ENCODE data around the gene ZDHHC6. TPM values are rescaled to one million over a fixed set of nuclear protein-coding genes. Genes with fewer than 3 reads are reported as not detected.

Gene ZDHHC6
- total and polyA plus RNA-seq, 11 donors: 10.0 to 26.1 (median 16.5) TPM

DNA sequence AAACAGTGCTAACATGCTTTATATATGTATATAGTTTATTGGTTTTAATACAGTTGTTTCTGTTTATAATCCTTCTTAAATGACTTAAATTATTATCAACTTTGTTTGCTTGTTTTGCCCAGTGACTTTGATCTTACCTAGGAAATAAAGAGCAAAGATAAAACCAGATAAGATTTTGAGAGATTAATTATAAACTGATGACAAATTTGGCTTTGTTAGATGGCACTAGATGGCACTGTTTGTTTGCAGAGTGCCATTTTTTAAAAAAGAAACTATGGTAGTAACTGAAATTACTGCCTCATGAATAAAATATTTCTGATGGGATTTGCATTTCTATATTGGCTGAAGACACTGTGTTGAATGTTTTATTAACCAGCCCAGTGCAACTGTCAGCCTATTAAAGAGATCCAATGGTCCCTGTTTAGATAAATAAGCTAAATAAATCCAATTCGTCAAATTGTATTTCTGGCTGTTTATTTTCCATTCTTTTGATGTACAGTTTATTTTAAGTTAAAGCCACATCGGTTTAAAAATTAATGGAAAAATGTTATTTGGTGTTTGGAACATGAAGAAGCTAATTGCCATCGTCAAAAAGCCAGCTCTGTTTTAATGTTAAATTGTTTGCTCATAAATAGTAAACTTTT lies 29.0 kb upstream of the ZDHHC6 start:
- Histone ChIP-seq H3K9me3 (no peaks in the 10 kb centered on the region), H3K36me3 (no peaks in the 10 kb centered on the region), H3K27me3 (no peaks in the 10 kb centered on the region), H3K4me3 (no peak overlapping the region), H3K27ac (no peak overlapping the region), H3K4me1 (peaks cover 0 to 10% (median 0%) of the 10 kb centered on the region in 12 donors)
- DNase-seq (no peak), ATAC-seq (no peak)
- 87 to 89% (median 89%) methylated on average over 3 of the region's 3 CpGs for WGBS, 4 donors
- intact Hi-C loops (cut with DNase I): loop anchor here in 7 of 10 donors (5.0 to 10.0 kb wide), 4 partner anchors 247 to 912 kb away; no protein-coding TSS in a partner anchor
- TF ChIP-seq, protein P1, sequence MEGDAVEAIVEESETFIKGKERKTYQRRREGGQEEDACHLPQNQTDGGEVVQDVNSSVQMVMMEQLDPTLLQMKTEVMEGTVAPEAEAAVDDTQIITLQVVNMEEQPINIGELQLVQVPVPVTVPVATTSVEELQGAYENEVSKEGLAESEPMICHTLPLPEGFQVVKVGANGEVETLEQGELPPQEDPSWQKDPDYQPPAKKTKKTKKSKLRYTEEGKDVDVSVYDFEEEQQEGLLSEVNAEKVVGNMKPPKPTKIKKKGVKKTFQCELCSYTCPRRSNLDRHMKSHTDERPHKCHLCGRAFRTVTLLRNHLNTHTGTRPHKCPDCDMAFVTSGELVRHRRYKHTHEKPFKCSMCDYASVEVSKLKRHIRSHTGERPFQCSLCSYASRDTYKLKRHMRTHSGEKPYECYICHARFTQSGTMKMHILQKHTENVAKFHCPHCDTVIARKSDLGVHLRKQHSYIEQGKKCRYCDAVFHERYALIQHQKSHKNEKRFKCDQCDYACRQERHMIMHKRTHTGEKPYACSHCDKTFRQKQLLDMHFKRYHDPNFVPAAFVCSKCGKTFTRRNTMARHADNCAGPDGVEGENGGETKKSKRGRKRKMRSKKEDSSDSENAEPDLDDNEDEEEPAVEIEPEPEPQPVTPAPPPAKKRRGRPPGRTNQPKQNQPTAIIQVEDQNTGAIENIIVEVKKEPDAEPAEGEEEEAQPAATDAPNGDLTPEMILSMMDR (IDR thresholded peaks at IDR 0.05): peak in 11 of 12 donors; percentile 6 to 52 (median 28)
- no peak for TF ChIP-seq POLR2A (IDR thresholded peaks at IDR 0.05)

DNA sequence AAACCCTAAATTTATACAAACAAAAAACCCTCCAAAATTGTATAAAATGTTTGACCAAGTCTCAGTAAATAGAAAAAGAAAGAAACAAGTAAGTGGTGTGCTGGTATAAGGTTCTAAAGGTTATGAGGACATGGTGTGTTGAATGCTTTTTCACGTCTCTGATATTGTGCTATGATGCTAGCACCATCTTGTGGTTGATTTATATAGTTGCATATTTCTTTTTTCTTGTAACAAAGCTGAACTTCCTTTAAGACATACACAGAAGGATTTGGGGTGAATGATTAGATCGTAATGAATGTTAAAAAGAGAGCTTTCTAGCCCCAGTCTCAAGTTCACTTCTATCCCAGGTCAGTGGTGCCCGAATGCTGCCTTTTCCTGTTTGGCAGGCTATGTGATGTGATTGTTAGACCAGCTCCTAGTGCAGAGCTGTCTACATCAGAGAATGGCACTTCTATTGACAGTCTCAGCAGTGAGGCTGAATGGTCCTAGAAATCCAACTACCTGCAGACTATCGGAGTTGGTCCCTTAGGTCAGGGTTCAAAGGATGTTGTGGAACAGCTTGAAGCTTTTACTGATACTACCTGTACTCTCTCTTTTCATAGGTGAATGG lies 25.3 kb upstream of the ZDHHC6 start:
- no peaks in the 10 kb centered on the region for H3K27me3 ChIP-seq
- peak; percentile 17 to 63 (median 56) for ATAC-seq
- TF ChIP-seq, protein P1 (IDR thresholded peaks at IDR 0.05): peak; percentile 60 to 81 (median 70)
- TF ChIP-seq POLR2A (IDR thresholded peaks at IDR 0.05): no peak
- no peak for DNase-seq
- H3K9me3 ChIP-seq: no peaks in the 10 kb centered on the region
- peaks cover 0 to 10% (median 0%) of the 10 kb centered on the region in 12 donors for H3K4me1 ChIP-seq
- H3K36me3 ChIP-seq: peaks cover 0 to 27% (median 16%) of the 10 kb centered on the region in 9 donors
- 24 to 34% (median 26%) methylated on average over 4 of the region's 4 CpGs for WGBS, 4 donors
- no peak overlapping the region for H3K4me3 ChIP-seq
- intact Hi-C loops (cut with DNase I): loop anchor here in 8 of 10 donors (2.0 to 10.0 kb wide), 3 partner anchors 913 to 915 kb away; no protein-coding TSS in a partner anchor
- no peak overlapping the region for H3K27ac ChIP-seq

GRCh38 chr10:112467541-112468075 lies 20.9 kb upstream of the ZDHHC6 start:
- DNase-seq (no peak), ATAC-seq (no peak)
- H3K4me1 ChIP-seq: peaks cover 0 to 10% (median 0%) of the 10 kb centered on the region in 12 donors
- H3K27ac ChIP-seq: no peak overlapping the region
- peaks cover 0 to 57% (median 43%) of the 10 kb centered on the region in 9 donors for H3K36me3 ChIP-seq
- intact Hi-C loops (cut with DNase I): no loop called here
- H3K9me3 ChIP-seq: no peaks in the 10 kb centered on the region
- H3K4me3 ChIP-seq: no peak overlapping the region
- 93 to 98% (median 94%) methylated on average over 1 of the region's 1 CpG for whole genome bisulfite sequencing, 4 donors
- TF ChIP-seq, protein P1 (IDR thresholded peaks at IDR 0.05): no peak
- no peak for TF ChIP-seq POLR2A (IDR thresholded peaks at IDR 0.05)
- H3K27me3 ChIP-seq: no peaks in the 10 kb centered on the region

GRCh38 chr10:112466802-112467201 lies 20.1 kb upstream of the ZDHHC6 start:
- Histone ChIP-seq H3K4me3 (no peak overlapping the region), H3K36me3 (peaks cover 0 to 61% (median 49%) of the 10 kb centered on the region in 9 donors), H3K4me1 (peaks cover 0 to 4% (median 0%) of the 10 kb centered on the region in 12 donors), H3K9me3 (no peaks in the 10 kb centered on the region), H3K27ac (no peak overlapping the region), H3K27me3 (no peaks in the 10 kb centered on the region)
- intact Hi-C loops (cut with DNase I): no loop called here
- TF ChIP-seq, protein P1 (IDR thresholded peaks at IDR 0.05): no peak
- TF ChIP-seq POLR2A (IDR thresholded peaks at IDR 0.05): no peak
- DNase-seq (no peak), ATAC-seq (no peak)
- 86 to 92% (median 89%) methylated on average over 3 of the region's 3 CpGs for whole genome bisulfite sequencing, 4 donors
